Stomach (tissue), 4 donors: ENCODE measurements around the gene CADM2.

Experiments used
- CTCF ChIP-seq, 7 experiments: fragments of 450-650 bp in 4 of 7; fragments of 200-600 bp in 3 of 7; sonication (generic) in 3 of 7; IDR thresholded peaks; one replicate each; pipeline ENCODE4 v1.5.1; 2016 to 2019; ENCODE audit warnings: antibody characterized with exemption in 7 of 7, control low read depth in 2 of 7, mild to moderate bottlenecking in 1 of 7
- POLR2A ChIP-seq, 4 donors: fragments of 450-650 bp; IDR thresholded peaks; one replicate each; pipeline ENCODE4 v1.6.1; 2016; ENCODE audit warnings: antibody characterized with exemption in 4 of 4, control low read depth in 2 of 4, mild to moderate bottlenecking in 1 of 4, moderate library complexity in 1 of 4
- POLR2AphosphoS5 ChIP-seq, 3 donors: sonication (generic); formaldehyde crosslinking; IDR thresholded peaks; one replicate each; pipeline ENCODE4 v1.6.1; 2016; ENCODE audit warnings: antibody characterized with exemption in 3 of 3

GRCh38 chr3:84980456-84980855, 21.7 kb downstream of the CADM2 start:
- TF ChIP-seq CTCF (IDR thresholded peaks at IDR 0.05) (no peak), POLR2AphosphoS5 (IDR thresholded peaks at IDR 0.05) (no peak), POLR2A (IDR thresholded peaks at IDR 0.05) (no peak)
